GM12874 (cell line): ENCODE results near the gene FOXS1.

Experiments used
- CTCF ChIP-seq: IDR thresholded peaks from 2 replicates; pipeline ENCODE4 v1.5.1; 2011; ENCODE audit warnings: low read depth, mild to moderate bottlenecking, control low read depth, low read length, moderate library complexity; ENCODE audit not compliant: insufficient read depth

Gene FOXS1

GRCh38 chr20:31872406-31872805 lies 27.0 kb upstream of the FOXS1 start:
- TF ChIP-seq CTCF, result no peak

- no peak for TF ChIP-seq CTCF
Observed at GRCh38 chr20:31871618-31871954, 26.2 kb upstream of the FOXS1 start.

GRCh38 chr20:31870726-31871617 lies 25.6 kb upstream of the FOXS1 start:
- TF ChIP-seq CTCF, result no peak

GRCh38 chr20:31869942-31870725 lies 24.7 kb upstream of the FOXS1 start, which contains the start of the genes DUSP15 and TTLL9:
Gene DUSP15, minus strand, starts transcription at chr20:31870527. Its CDS starts 190 bp downstream, at chr20:31870337.
Gene TTLL9, plus strand, starts transcription at chr20:31870634. Its CDS starts 493 bp downstream, at chr20:31871127.
- TF ChIP-seq CTCF, result no peak

- no peak for TF ChIP-seq CTCF
Observed at GRCh38 chr20:31869673-31869941, 24.2 kb upstream of the FOXS1 start.

GRCh38 chr20:31868853-31869672 lies 23.7 kb upstream of the FOXS1 start:
- TF ChIP-seq CTCF, result no peak

GRCh38 chr20:31866221-31866620 lies 20.8 kb upstream of the FOXS1 start:
- no peak for TF ChIP-seq CTCF
